Small intestine (tissue), 16 donors: ENCODE data around the gene SF3B5. TPM values are rescaled to one million over a fixed set of nuclear protein-coding genes. Genes with fewer than 3 reads are reported as not detected.

Source experiments
- DNase-seq, 2 donors: peaks; one replicate each; pipeline versions ENCODE4 v3.0.0 to v3.0.0-alpha.2; 2013
- FAIRE-seq: peaks from 2 replicates; lab custom pipeline; 2012; peaks lifted over from hg19 to GRCh38; lab: Jason Lieb, UNC
- H3K27ac ChIP-seq, 3 donors: one replicate each; pipeline ENCODE4 v1.5.1; 2013; ENCODE audit warnings: low read length in 2 of 3, mild to moderate bottlenecking in 2 of 3, control low read depth in 1 of 3, inconsistent platforms in 1 of 3, low read depth in 1 of 3, moderate library complexity in 1 of 3
- H3K27me3 ChIP-seq, 3 donors: one replicate each; pipeline ENCODE4 v1.6.1; 2013; ENCODE audit warnings: low read length in 3 of 3, inconsistent platforms in 1 of 3; ENCODE audit not compliant: control insufficient read depth in 3 of 3, insufficient read depth in 3 of 3
- H3K36me3 ChIP-seq, 3 donors: one replicate each; pipeline ENCODE4 v1.6.1; 2013; ENCODE audit warnings: low read length in 3 of 3, inconsistent platforms in 1 of 3, low read depth in 1 of 3, mild to moderate bottlenecking in 1 of 3, moderate library complexity in 1 of 3; ENCODE audit not compliant: control insufficient read depth in 3 of 3, insufficient read depth in 2 of 3
- H3K4me1 ChIP-seq, 3 donors: one replicate each; pipeline ENCODE4 v1.6.1; 2013; ENCODE audit warnings: low read length in 2 of 3, inconsistent platforms in 1 of 3, low read depth in 1 of 3, mild to moderate bottlenecking in 1 of 3, moderate library complexity in 1 of 3; ENCODE audit not compliant: control insufficient read depth in 3 of 3, insufficient read depth in 2 of 3
- H3K4me3 ChIP-seq, 3 donors: one replicate each; pipeline ENCODE4 v1.5.1; 2013; ENCODE audit warnings: low read length in 3 of 3, control low read depth in 1 of 3, inconsistent platforms in 1 of 3, low read depth in 1 of 3, mild to moderate bottlenecking in 1 of 3, moderate library complexity in 1 of 3
- H3K9me3 ChIP-seq, 2 donors: one replicate each; pipeline ENCODE4 v1.6.1; 2013; ENCODE audit warnings: low read depth in 1 of 2, low read length in 1 of 2; ENCODE audit not compliant: control insufficient read depth in 2 of 2, insufficient read depth in 1 of 2
- WGBS, 3 donors: extraction: QIAGEN DNeasy Blood & Tissue Kit; methylation state at CpG; one replicate each; pipeline ENCODE4 v1.1.7; 2013; 5-methylcytosine and 5-hydroxymethylcytosine counted together
- long read RNA-seq, 10 donors: transcript quantifications; one replicate each; lab custom pipeline, GENCODE V29; 2026
- polyA plus RNA-seq, 4 donors: library from polyadenylated mRNA; stranded (reverse) in 3 of 4; unstranded in 1 of 4; fragments of 200-250 nt in 3 of 4; fragments of 120-200 nt in 1 of 4; gene quantifications; one replicate each; pipeline versions ENCODE4 v1.2.1 to v1.2.3, GENCODE V29; 2013
- donor health status: healthy with polysubstance abuse.
- donor health status: control.
- donor health status: control.
- donor health status: Bipolar disorder and iron deficiency.
- donor health status: healthy.

SF3B5 gene
- polyA plus RNA-seq, result 100 to 1,000 TPM; 135 to 363 (median 246) TPM
- long read RNA-seq, donor 1, transcript SF3B5-201 (1 exons, 693 nt), result major isoform, 172 of 172 reads
- long read RNA-seq, donor 1, partial matches to known transcripts, result 0 of 172 reads
- long read RNA-seq, donor 1, other reads (novel, unspliced or antisense), result 0 of 172 reads
- long read RNA-seq, donor 2, transcript SF3B5-201 (1 exons, 693 nt), result major isoform, 35 of 35 reads
- long read RNA-seq, donor 2, partial matches to known transcripts, result 0 of 35 reads
- long read RNA-seq, donor 2, other reads (novel, unspliced or antisense), result 0 of 35 reads
- long read RNA-seq, donor 3, transcript SF3B5-201 (1 exons, 693 nt), result major isoform, 74 of 74 reads
- long read RNA-seq, donor 3, partial matches to known transcripts, result 0 of 74 reads
- long read RNA-seq, donor 3, other reads (novel, unspliced or antisense), result 0 of 74 reads
- long read RNA-seq, donor 4, partial matches to known transcripts, result 0 of 2 reads
- long read RNA-seq, donor 4, other reads (novel, unspliced or antisense), result 0 of 2 reads
- long read RNA-seq, donor 5, transcript SF3B5-201 (1 exons, 693 nt), result major isoform, 40 of 40 reads
- long read RNA-seq, donor 5, partial matches to known transcripts, result 0 of 40 reads
- long read RNA-seq, donor 5, other reads (novel, unspliced or antisense), result 0 of 40 reads
- long read RNA-seq, donor 6, transcript SF3B5-201 (1 exons, 693 nt), result major isoform, 68 of 68 reads
- long read RNA-seq, donor 6, partial matches to known transcripts, result 0 of 68 reads
- long read RNA-seq, donor 6, other reads (novel, unspliced or antisense), result 0 of 68 reads
- long read RNA-seq, donor 7, transcript SF3B5-201 (1 exons, 693 nt), result major isoform, 120 of 120 reads
- long read RNA-seq, donor 7, partial matches to known transcripts, result 0 of 120 reads
- long read RNA-seq, donor 7, other reads (novel, unspliced or antisense), result 0 of 120 reads
- long read RNA-seq, donor 8, transcript SF3B5-201 (1 exons, 693 nt), result major isoform, 9 of 9 reads
- long read RNA-seq, donor 8, partial matches to known transcripts, result 0 of 9 reads
- long read RNA-seq, donor 8, other reads (novel, unspliced or antisense), result 0 of 9 reads
- long read RNA-seq, donor 9, transcript SF3B5-201 (1 exons, 693 nt), result major isoform, 14 of 14 reads
- long read RNA-seq, donor 9, partial matches to known transcripts, result 0 of 14 reads
- long read RNA-seq, donor 9, other reads (novel, unspliced or antisense), result 0 of 14 reads
- long read RNA-seq, donor 10, transcript SF3B5-201 (1 exons, 693 nt), result major isoform, 100 of 100 reads
- long read RNA-seq, donor 10, partial matches to known transcripts, result 0 of 100 reads
- long read RNA-seq, donor 10, other reads (novel, unspliced or antisense), result 0 of 100 reads

- H3K9me3 ChIP-seq, result no peaks in the 10 kb centered on the region
- 0 to 1% (median 0%) methylated on average over 60 of the region's 60 CpGs for WGBS, 3 donors
- peak; percentile 94 for FAIRE-seq
These were observed at the start of gene SF3B5 for GRCh38 chr6:144095134-144096002. TSS of gene SF3B5 (minus strand) at chr6:144095573. CDS start at chr6:144095497, 76 bp downstream.

DNA sequence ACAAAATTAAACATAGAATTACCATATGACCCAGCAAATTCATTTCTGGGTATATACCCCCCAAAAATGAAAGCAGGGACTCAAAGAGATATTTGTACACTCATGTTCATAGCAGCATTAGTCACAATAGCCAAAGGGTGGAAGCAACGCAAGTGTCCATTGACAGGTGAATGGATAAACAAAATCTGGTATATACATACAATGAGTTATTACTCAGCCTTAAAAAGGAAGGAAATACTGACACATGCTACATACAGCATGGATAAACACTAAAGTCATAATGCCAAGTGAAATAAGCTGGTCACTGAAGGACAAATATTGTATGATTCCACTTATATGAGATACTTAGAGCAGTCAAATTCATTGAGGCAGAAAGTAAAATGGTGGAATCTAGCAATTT lies 49.6 kb upstream of the SF3B5 start:
- Histone ChIP-seq H3K27ac (no peak overlapping the region), H3K4me1 (peaks cover 0 to 2% (median 0%) of the 10 kb centered on the region in 3 donors), H3K4me3 (no peak overlapping the region), H3K9me3 (no peaks in the 10 kb centered on the region), H3K36me3 (no peaks in the 10 kb centered on the region), H3K27me3 (peaks cover 0 to 22% (median 0%) of the 10 kb centered on the region in 3 donors)
- FAIRE-seq (no peak), DNase-seq (no peak)
- WGBS, 3 donors, result 69 to 94% (median 86%) methylated on average over 1 of the region's 1 CpG

More at GRCh38 chr6:144095134-144096002, at the start of gene SF3B5:
- Histone ChIP-seq H3K36me3 (peaks cover 0 to 5% (median 0%) of the 10 kb centered on the region in 3 donors), H3K27me3 (peaks cover 0 to 4% (median 0%) of the 10 kb centered on the region in 3 donors), H3K4me1 (peaks cover 3 to 10% (median 9%) of the 10 kb centered on the region in 3 donors), H3K27ac (peak within 1 kb of the TSS; percentile 87 to 95 (median 91)), H3K4me3 (peak within 1 kb of the TSS; percentile 65 to 81 (median 69))
- DNase-seq, result peak; percentile 100

DNA sequence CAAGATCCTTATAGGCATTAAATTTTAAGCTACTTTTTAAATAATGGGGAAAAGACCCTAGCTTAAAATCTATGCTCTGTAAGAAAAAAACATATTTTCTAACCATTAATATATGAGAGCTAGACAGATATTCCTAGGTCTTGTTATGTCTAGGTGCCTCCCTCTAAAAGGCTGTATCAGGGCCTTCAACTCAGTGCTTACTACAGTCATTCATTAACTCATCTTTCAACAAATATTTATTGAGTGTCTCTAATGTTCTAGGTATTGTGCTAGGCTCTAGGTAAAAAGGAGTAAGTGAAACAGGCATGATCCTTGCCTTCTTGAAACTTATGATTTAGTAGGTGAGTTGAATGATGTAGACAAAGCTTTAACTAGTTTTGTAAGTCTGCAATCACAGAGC lies 48.5 kb upstream of the SF3B5 start:
- Histone ChIP-seq H3K9me3 (no peaks in the 10 kb centered on the region), H3K27me3 (peaks cover 0 to 11% (median 0%) of the 10 kb centered on the region in 3 donors), H3K4me1 (no peaks in the 10 kb centered on the region), H3K36me3 (no peaks in the 10 kb centered on the region), H3K4me3 (no peak overlapping the region), H3K27ac (no peak overlapping the region)
- DNase-seq, result no peak
- FAIRE-seq, result no peak

DNA sequence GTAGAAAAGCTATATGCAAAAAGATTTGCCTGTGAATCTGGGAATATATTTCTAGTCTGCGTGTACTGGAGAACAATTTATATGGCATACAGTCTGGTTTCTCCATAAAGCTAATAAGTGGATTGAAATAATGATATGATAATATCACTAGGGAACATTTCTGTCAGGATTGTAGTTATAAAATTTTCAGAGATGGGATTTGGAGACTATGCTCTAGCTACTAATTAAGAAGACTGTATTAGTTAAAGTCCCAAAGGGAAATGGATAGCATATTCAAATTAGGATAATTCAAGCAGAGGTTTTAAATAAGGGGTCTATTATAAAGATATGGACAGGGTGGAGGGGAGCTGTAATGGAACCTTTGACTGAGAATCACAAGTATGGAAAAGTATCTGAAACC lies 47.7 kb upstream of the SF3B5 start:
- WGBS, 3 donors, result 95 to 100% (median 98%) methylated on average over 1 of the region's 1 CpG

DNA sequence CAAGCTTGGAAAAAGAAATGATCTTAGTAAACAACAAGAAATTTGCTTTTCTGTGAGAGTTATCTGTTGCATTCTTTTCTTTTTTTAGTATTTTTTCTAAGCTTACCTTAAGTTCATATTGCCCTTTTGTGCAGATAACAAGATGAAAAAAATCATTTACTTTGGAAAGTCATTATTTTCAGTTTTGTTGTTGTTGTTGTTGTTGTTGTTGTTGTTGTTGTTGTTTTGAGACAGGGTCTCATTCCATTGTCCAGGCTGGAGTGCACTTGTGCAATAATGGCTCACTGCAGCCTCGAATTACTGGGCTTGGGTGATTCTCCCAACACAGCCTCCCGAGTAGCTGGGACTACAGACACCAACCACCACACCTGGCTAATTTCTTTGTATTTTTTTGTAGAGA lies 46.1 kb upstream of the SF3B5 start:
- Histone ChIP-seq H3K4me1 (no peaks in the 10 kb centered on the region), H3K27ac (no peak overlapping the region), H3K36me3 (no peaks in the 10 kb centered on the region), H3K9me3 (no peaks in the 10 kb centered on the region), H3K4me3 (no peak overlapping the region), H3K27me3 (no peaks in the 10 kb centered on the region)
- 68 to 83% (median 79%) methylated on average over 2 of the region's 2 CpGs for WGBS, 3 donors
- FAIRE-seq (no peak), DNase-seq (no peak)

More for the DNA sequence above, 47.7 kb upstream of the SF3B5 start:
- FAIRE-seq (no peak), DNase-seq (no peak)
- no peak overlapping the region for H3K27ac ChIP-seq
- H3K4me1 ChIP-seq, result no peaks in the 10 kb centered on the region
- H3K36me3 ChIP-seq, result no peaks in the 10 kb centered on the region
- peaks cover 0 to 7% (median 0%) of the 10 kb centered on the region in 3 donors for H3K27me3 ChIP-seq
- no peaks in the 10 kb centered on the region for H3K9me3 ChIP-seq
- no peak overlapping the region for H3K4me3 ChIP-seq

- WGBS, 3 donors, result 65 to 76% (median 73%) methylated on average over 2 of the region's 2 CpGs
- Histone ChIP-seq H3K9me3 (no peaks in the 10 kb centered on the region), H3K36me3 (no peaks in the 10 kb centered on the region), H3K4me1 (no peaks in the 10 kb centered on the region), H3K4me3 (no peak overlapping the region), H3K27me3 (no peaks in the 10 kb centered on the region), H3K27ac (no peak overlapping the region)
- no peak for DNase-seq
- no peak for FAIRE-seq
These were observed 45.5 kb upstream of the SF3B5 start for GRCh38 chr6:144140867-144141266.

- Histone ChIP-seq H3K4me3 (no peak overlapping the region), H3K4me1 (no peaks in the 10 kb centered on the region), H3K27ac (no peak overlapping the region), H3K36me3 (no peaks in the 10 kb centered on the region), H3K9me3 (no peaks in the 10 kb centered on the region), H3K27me3 (no peaks in the 10 kb centered on the region)
- FAIRE-seq, result no peak
- DNase-seq, result no peak
- WGBS, 3 donors, result 92 to 96% (median 93%) methylated on average over 3 of the region's 3 CpGs
These were observed 44.4 kb upstream of the SF3B5 start for GRCh38 chr6:144139817-144140216.
